Adrenal gland (tissue), 12 donors: ENCODE data around the gene LTO1. TPM values are rescaled to one million over a fixed set of nuclear protein-coding genes. Genes with fewer than 3 reads are reported as not detected.
A peak's percentile ranks its signal among the peaks of the same experiment; 100 is the strongest.

Experiments
- DNase-seq, 7 donors: peaks; one replicate each; pipeline ENCODE4 v3.0.0-alpha.2; 2019 to 2020
- H3K27ac ChIP-seq, 5 donors: fragments of 200-600 bp; sonication (generic) in 4 of 5; 1 replicate in 3 of 5; 2 replicates in 2 of 5; pipeline versions ENCODE4 v1.5.1 to v1.8.0; 2016 to 2020; ENCODE audit warnings: mild to moderate bottlenecking in 1 of 5
- H3K27me3 ChIP-seq: fragments of 200-600 bp; 2 replicates; pipeline ENCODE4 v1.8.0; 2021
- H3K36me3 ChIP-seq, 2 donors: fragments of 200-600 bp; replicated peaks in 1 of 2; 1 replicate in 1 of 2; 2 replicates in 1 of 2; pipeline versions ENCODE4 v1.5.1 to v1.8.0; 2018 to 2022
- H3K4me1 ChIP-seq, 2 donors: fragments of 200-600 bp; replicated peaks in 1 of 2; 1 replicate in 1 of 2; 2 replicates in 1 of 2; pipeline versions ENCODE4 v1.5.1 to v1.8.0; 2018 to 2021
- H3K4me3 ChIP-seq, 4 donors: fragments of 200-600 bp; sonication (generic) in 3 of 4; one replicate each; pipeline ENCODE4 v1.5.1; 2016 to 2018
- H3K9me3 ChIP-seq, 3 donors: fragments of 200-600 bp; sonication (generic) in 1 of 3; replicated peaks in 1 of 3; 1 replicate in 2 of 3; 2 replicates in 1 of 3; pipeline versions ENCODE4 v1.5.1 to v1.8.0; 2016 to 2021
- CTCF ChIP-seq, 6 experiments: fragments of 450-650 bp in 4 of 6; fragments of 200-600 bp in 2 of 6; sonication (generic) in 1 of 6; IDR thresholded peaks; 1 replicate in 5 of 6; 2 replicates in 1 of 6; pipeline versions ENCODE4 v1.5.1 to v1.8.0; 2016 to 2021; ENCODE audit warnings: antibody characterized with exemption in 6 of 6, mild to moderate bottlenecking in 2 of 6, moderate library complexity in 1 of 6
- POLR2A ChIP-seq, 2 donors: fragments of 450-650 bp; IDR thresholded peaks; one replicate each; pipeline ENCODE4 v1.6.1; 2017; ENCODE audit warnings: antibody characterized with exemption in 2 of 2, mild to moderate bottlenecking in 2 of 2, moderate library complexity in 1 of 2
- WGBS, 4 donors: extraction: QIAGEN DNeasy Blood & Tissue Kit in 2 of 4; methylation state at CpG; one replicate each; pipeline versions ENCODE4 v1.1.5 to v1.1.7; 2013 to 2017; 5-methylcytosine and 5-hydroxymethylcytosine counted together
- intact Hi-C, 2 donors: fragments of 100-400 bp; cut with DNase I; formaldehyde crosslinking; loops; one replicate each; pipeline versions ENCODE4 v1.14.1 to v1.15.0; 2022 to 2023
- polyA plus RNA-seq, 3 donors: library from polyadenylated mRNA; stranded (reverse); fragments of 200-250 nt in 2 of 3; fragments of 350-450 nt in 1 of 3; fragmentation: Illumina TruSeq in 1 of 3; extraction: RNeasy Lipid Tissue Mini Kit (QIAGEN cat#74804) in 1 of 3; gene quantifications; one replicate each; pipeline ENCODE4 v1.2.3, GENCODE V29; 2013 to 2014
- total RNA-seq, 9 donors: library from RNA; depleted of rRNA in 4 of 9; stranded (reverse); fragments of >200 nt in 4 of 9; fragments of 120-200 nt in 1 of 9; fragmentation: NEBNext Ultra II Directional in 1 of 9; extraction: Animal tissue kit (Norgen Biotek cat#: 25700) in 1 of 9; gene quantifications; one replicate each; pipeline versions ENCODE4 v1.1.0 to v1.2.4, GENCODE V29; 2013 to 2023
- donor health status: healthy with polysubstance abuse.
- donor health status: Bipolar disorder and iron deficiency.
- donor health status: DM: yes; HTN: yes; CAD: no.
- donor health status: DM: no; HTN: no; CAD: no.
- donor health status: DM: no; HTN: no; CAD: no.
- donor health status: DM: yes; HTN: yes; CAD: no.

The LTO1 gene
- total and polyA plus RNA-seq, 12 donors, result 10.9 to 52.5 (median 23.6) TPM

- Histone ChIP-seq H3K4me1 (no peaks in the 10 kb centered on the region), H3K27me3 (no peaks in the 10 kb centered on the region), H3K36me3 (no peaks in the 10 kb centered on the region), H3K27ac (no peak overlapping the region), H3K4me3 (no peak overlapping the region), H3K9me3 (no peaks in the 10 kb centered on the region)
- TF ChIP-seq POLR2A (IDR thresholded peaks at IDR 0.05), result no peak
- TF ChIP-seq CTCF (IDR thresholded peaks at IDR 0.05), result peak in 5 of 6 experiments; percentile 10 to 43 (median 29)
- WGBS, 4 donors, result 50 to 66% (median 64%) methylated on average over 5 to 9 of the region's 9 CpGs
- intact Hi-C loops, result loop anchor here in 1 of 2 donors (2.0 kb wide), 1 partner anchor 507 kb away; no protein-coding TSS in a partner anchor
- peak in 1 of 7 donors; percentile 21 for DNase-seq
These were observed 8.7 kb upstream of the LTO1 start for GRCh38 chr11:69683764-69684333.

GRCh38 chr11:69682681-69683326 is 7.7 kb upstream of the LTO1 start:
- DNase-seq, result no peak
- intact Hi-C loops, result no loop called here
- H3K27ac ChIP-seq, result no peak overlapping the region

GRCh38 chr11:69682221-69682620 is 7.1 kb upstream of the LTO1 start:
- intact Hi-C loops, result no loop called here
- TF ChIP-seq POLR2A (IDR thresholded peaks at IDR 0.05), result no peak
- TF ChIP-seq CTCF (IDR thresholded peaks at IDR 0.05), result no peak
- Histone ChIP-seq H3K27ac (no peak overlapping the region), H3K4me3 (no peak overlapping the region), H3K27me3 (no peaks in the 10 kb centered on the region), H3K4me1 (no peaks in the 10 kb centered on the region), H3K36me3 (no peaks in the 10 kb centered on the region), H3K9me3 (no peaks in the 10 kb centered on the region)
- no peak for DNase-seq
- WGBS, 4 donors, result 76 to 86% (median 81%) methylated on average over 6 of the region's 6 CpGs

More at GRCh38 chr11:69682681-69683326, 7.7 kb upstream of the LTO1 start:
- Histone ChIP-seq H3K27me3 (no peaks in the 10 kb centered on the region), H3K9me3 (no peaks in the 10 kb centered on the region), H3K4me3 (no peak overlapping the region), H3K36me3 (no peaks in the 10 kb centered on the region), H3K4me1 (no peaks in the 10 kb centered on the region)
- WGBS, 4 donors, result 86 to 100% (median 90%) methylated on average over 6 to 7 of the region's 7 CpGs
- no peak for TF ChIP-seq POLR2A (IDR thresholded peaks at IDR 0.05)
- TF ChIP-seq CTCF (IDR thresholded peaks at IDR 0.05), result no peak

- intact Hi-C loops, result no loop called here
- Histone ChIP-seq H3K27me3 (no peaks in the 10 kb centered on the region), H3K36me3 (no peaks in the 10 kb centered on the region), H3K4me3 (no peak overlapping the region), H3K9me3 (no peaks in the 10 kb centered on the region), H3K27ac (no peak overlapping the region), H3K4me1 (no peaks in the 10 kb centered on the region)
- 75 to 93% (median 88%) methylated on average over 4 to 5 of the region's 5 CpGs for WGBS, 4 donors
- TF ChIP-seq CTCF (IDR thresholded peaks at IDR 0.05) (no peak), POLR2A (IDR thresholded peaks at IDR 0.05) (no peak)
- DNase-seq, result no peak
These were observed 5.5 kb upstream of the LTO1 start for GRCh38 chr11:69680688-69681087.
